ENCODE measurements around the gene SLC20A1.

- TF ChIP-seq POLR2AphosphoS5 (IDR thresholded peaks at IDR 0.05; ENCODE audit: low read depth, low read length) (no peak), POLR2A (IDR thresholded peaks at IDR 0.05; ENCODE audit: low read depth, low read length) (no peak), TAF1 (IDR thresholded peaks at IDR 0.05; ENCODE audit: borderline replicate concordance, low read depth, low read length) (no peak)
These were observed 19.1 kb upstream of the SLC20A1 start for GRCh38 chr2:112626604-112627059.
